LHCN-M2 (cell line): ENCODE data around the gene HAT1. TPM values are rescaled to one million over a fixed set of nuclear protein-coding genes. Genes with fewer than 3 reads are reported as not detected.
"Not testable (repeated sequence)": the region's sequence is repeated elsewhere in the genome, so short reads cannot be mapped to it uniquely, and the experiment has no call there.

Source experiments
- DNase-seq: peaks from one replicate; pipeline ENCODE4 v3.0.0-alpha.2; 2012; ENCODE audit warnings: low read depth
- polyA plus RNA-seq: library from polyadenylated mRNA; unstranded; fragments of >200 nt; gene quantifications from one replicate; pipeline ENCODE4 v1.2.1, GENCODE V29; 2012; ENCODE audit warnings: missing spikeins
- total RNA-seq: library from RNA; depleted of rRNA; stranded (reverse); fragments of >200 nt; gene quantifications from 2 replicates; pipeline ENCODE4 v1.2.3, GENCODE V29; 2014; rRNA removed

Gene HAT1
- 76.8 and 87.5 TPM in 2 replicates for total RNA-seq
- polyA plus RNA-seq: 38.6 TPM

- peak; percentile 97 for DNase-seq
Measured at GRCh38 chr2:171922230-171923022, at the start of gene HAT1. TSS of gene HAT1 (plus strand) at chr2:171922461. CDS start at chr2:171922501, 40 bp downstream.

GRCh38 chr2:171874517-171874916, 47.7 kb upstream of the HAT1 start:
- no peak for DNase-seq

GRCh38 chr2:171874963-171875362, 47.3 kb upstream of the HAT1 start:
- no peak for DNase-seq

- DNase-seq: peak; percentile 79
Measured at GRCh38 chr2:171878481-171878993, 43.7 kb upstream of the HAT1 start.

- DNase-seq: no peak
Measured at GRCh38 chr2:171879865-171880264, 42.4 kb upstream of the HAT1 start.

- DNase-seq: no peak
Measured at GRCh38 chr2:171880774-171881173, 41.5 kb upstream of the HAT1 start.

GRCh38 chr2:171882089-171882769, 40.0 kb upstream of the HAT1 start:
- peak; percentile 48 for DNase-seq

- no peak for DNase-seq
Measured at GRCh38 chr2:171883275-171883893, 38.9 kb upstream of the HAT1 start.

- DNase-seq: no peak
Measured at GRCh38 chr2:171889333-171889732, 32.9 kb upstream of the HAT1 start.

GRCh38 chr2:171889808-171890207, 32.5 kb upstream of the HAT1 start:
- DNase-seq: no peak

GRCh38 chr2:171893196-171893823, 29.0 kb upstream of the HAT1 start:
- no peak for DNase-seq

GRCh38 chr2:171893824-171894611, 28.2 kb upstream of the HAT1 start, which contains the start of gene SLC25A12:
TSS of gene SLC25A12 (minus strand) at chr2:171894244. CDS start at chr2:171894214, 30 bp downstream.
- peak; percentile 85 for DNase-seq

GRCh38 chr2:171894612-171894947, 27.7 kb upstream of the HAT1 start:
- DNase-seq: no peak

- no peak for DNase-seq
Measured at GRCh38 chr2:171895786-171896185, 26.5 kb upstream of the HAT1 start.

GRCh38 chr2:171899623-171900282, 22.5 kb upstream of the HAT1 start:
- not testable (repeated sequence) for DNase-seq

- no peak for DNase-seq
Measured at GRCh38 chr2:171902840-171903420, 19.3 kb upstream of the HAT1 start.

GRCh38 chr2:171908235-171908634, 14.0 kb upstream of the HAT1 start:
- no peak for DNase-seq

GRCh38 chr2:171909266-171909665, 13.0 kb upstream of the HAT1 start:
- no peak for DNase-seq

GRCh38 chr2:171910494-171910893, 11.8 kb upstream of the HAT1 start:
- DNase-seq: no peak

- DNase-seq: no peak
Measured at GRCh38 chr2:171913517-171913916, 8.7 kb upstream of the HAT1 start.
